CD4-positive, alpha-beta T cell treated with Interferon gamma for 1 hour (primary cell): Measurements from ENCODE around the gene OTOF.
"Not testable (repeated sequence)": the region's sequence is repeated elsewhere in the genome, so short reads cannot be mapped to it uniquely, and the experiment has no call there.

ENCODE experiments used
- DNase-seq: peaks from one replicate; pipeline ENCODE4 v3.0.0-alpha.2; 2020

The OTOF gene

GRCh38 chr2:26479131-26479788 lies 1.3 kb upstream of the OTOF start:
- no peak for DNase-seq

GRCh38 chr2:26478366-26478765 lies 442 bp upstream of the OTOF start:
- no peak for DNase-seq

- no peak for DNase-seq
Measured at GRCh38 chr2:26477126-26477910, 606 bp downstream of the OTOF start.

- no peak for DNase-seq
Measured at GRCh38 chr2:26475832-26476501, 2.0 kb downstream of the OTOF start.

GRCh38 chr2:26475037-26475436 lies 2.9 kb downstream of the OTOF start:
- no peak for DNase-seq

GRCh38 chr2:26474261-26474785 lies 3.6 kb downstream of the OTOF start:
- DNase-seq = no peak

GRCh38 chr2:26473796-26474195 lies 4.1 kb downstream of the OTOF start:
- DNase-seq = no peak

- DNase-seq = no peak
Measured at GRCh38 chr2:26472821-26473655, 4.9 kb downstream of the OTOF start.

- no peak for DNase-seq
Measured at GRCh38 chr2:26471766-26472706, 5.9 kb downstream of the OTOF start.

- no peak for DNase-seq
Measured at GRCh38 chr2:26471289-26471688, 6.6 kb downstream of the OTOF start.

- DNase-seq = no peak
Measured at GRCh38 chr2:26470601-26471260, 7.2 kb downstream of the OTOF start.

- no peak for DNase-seq
Measured at GRCh38 chr2:26469955-26470354, 8.0 kb downstream of the OTOF start.

GRCh38 chr2:26469092-26469710 lies 8.7 kb downstream of the OTOF start:
- peak; percentile 53 for DNase-seq

GRCh38 chr2:26468544-26468943 lies 9.4 kb downstream of the OTOF start:
- DNase-seq = not testable (repeated sequence)

- no peak for DNase-seq
Measured at GRCh38 chr2:26466662-26467310, 11.1 kb downstream of the OTOF start.

GRCh38 chr2:26465981-26466471 lies 11.9 kb downstream of the OTOF start:
- no peak for DNase-seq

- no peak for DNase-seq
Measured at GRCh38 chr2:26465266-26465925, 12.5 kb downstream of the OTOF start.

- DNase-seq = no peak
Measured at GRCh38 chr2:26464390-26465265, 13.3 kb downstream of the OTOF start.
